CD4-positive, alpha-beta T cell (primary cell): ENCODE measurements around the gene SUPT4H1. TPM values are rescaled to one million over a fixed set of nuclear protein-coding genes. Genes with fewer than 3 reads are reported as not detected.

Experiments used
- ATAC-seq: fragments of 200-7000 bp; cut with Tn5 transposase; one replicate; pipeline ENCODE4 v1.10.0; 2022; ENCODE audit warnings: mild to moderate bottlenecking; ENCODE audit not compliant: poor library complexity
- CTCF ChIA-PET: fragments of 350-600 bp; sonication (Branson Sonifier 250); formaldehyde crosslinking; loops from one replicate; lab custom pipeline; 2021; ENCODE audit warnings: antibody characterized with exemption, inconsistent platforms; lab: Charles Lee
- POLR2A ChIA-PET: fragments of 350-600 bp; sonication (Branson Sonifier 250); formaldehyde crosslinking; loops from one replicate; lab custom pipeline; 2021; ENCODE audit warnings: antibody characterized with exemption, inconsistent platforms; lab: Charles Lee
- DNase-seq, 14 experiments: peaks; one replicate each; pipeline ENCODE4 v3.0.0-alpha.2; 2013 to 2020; ENCODE audit warnings: mixed read lengths in 2 of 14
- H3K27ac ChIP-seq, 2 donors: one replicate each; pipeline versions ENCODE4 v1.5.1 to v1.7.0; 2013; ENCODE audit warnings: low read length in 2 of 2, low read depth in 1 of 2, mild to moderate bottlenecking in 1 of 2
- H3K27me3 ChIP-seq, 2 experiments: 1 replicate in 1 of 2; 2 replicates in 1 of 2; pipeline versions ENCODE4 v1.6.1 to v1.7.0; 2013; ENCODE audit warnings: low read length in 2 of 2, control low read depth in 1 of 2, mild to moderate bottlenecking in 1 of 2, moderate library complexity in 1 of 2; ENCODE audit not compliant: insufficient read depth in 2 of 2, control insufficient read depth in 1 of 2
- H3K36me3 ChIP-seq: one replicate; pipeline ENCODE4 v1.6.1; 2013; ENCODE audit warnings: low read length, control low read depth; ENCODE audit not compliant: insufficient read depth
- H3K4me1 ChIP-seq: one replicate; pipeline ENCODE4 v1.6.1; 2013; ENCODE audit warnings: low read length, control low read depth; ENCODE audit not compliant: insufficient read depth
- H3K4me3 ChIP-seq: one replicate; pipeline ENCODE4 v1.5.1; 2013; ENCODE audit warnings: mild to moderate bottlenecking, low read length, moderate library complexity
- H3K9me3 ChIP-seq, 2 experiments: 1 replicate in 1 of 2; 2 replicates in 1 of 2; pipeline versions ENCODE4 v1.6.1 to v1.7.0; 2013; ENCODE audit warnings: low read length in 2 of 2, mild to moderate bottlenecking in 2 of 2, control low read depth in 1 of 2, moderate library complexity in 1 of 2; ENCODE audit not compliant: control insufficient read depth in 1 of 2, insufficient read depth in 1 of 2
- H3K27ac Mint-ChIP-seq: one replicate; pipeline ENCODE4 v1.8.0; 2020; ENCODE audit warnings: mixed read lengths
- H3K27me3 Mint-ChIP-seq: one replicate; pipeline ENCODE4 v1.8.0; 2021; ENCODE audit warnings: mixed read lengths
- H3K36me3 Mint-ChIP-seq: one replicate; pipeline ENCODE4 v1.8.0; 2021; ENCODE audit warnings: low read depth, mixed read lengths
- H3K4me1 Mint-ChIP-seq: one replicate; pipeline ENCODE4 v1.8.0; 2021; ENCODE audit warnings: low read depth, mixed read lengths
- H3K4me3 Mint-ChIP-seq: one replicate; pipeline ENCODE4 v1.8.0; 2020; ENCODE audit warnings: mild to moderate bottlenecking, mixed read lengths
- H3K9me3 Mint-ChIP-seq: one replicate; pipeline ENCODE4 v1.8.0; 2020; ENCODE audit warnings: mixed read lengths
- CTCF ChIP-seq: fragments of 200-600 bp; IDR thresholded peaks from one replicate; pipeline ENCODE4 v1.8.0; 2022; ENCODE audit warnings: antibody characterized with exemption, mild to moderate bottlenecking
- intact Hi-C, 2 experiments: fragments of 100-400 bp; cut with DNase I in 1 of 2; cut with micrococcal nuclease in 1 of 2; formaldehyde crosslinking; loops; one replicate each; pipeline versions ENCODE4 v1.15.1 to v1.9.0; 2023 to 2025; cut with DNase I, micrococcal nuclease
- total RNA-seq, 174 experiments: library from RNA in 2 of 174; stranded (reverse) in 2 of 174; gene quantifications; one replicate each; pipeline ENCODE4 v1.2.3 and lab custom pipeline; 2021 to 2026

The SUPT4H1 gene
- total RNA-seq, 2 experiments from 2014 or later: 46.5 to 47.0 TPM

GRCh38 chr17:58324409-58325288 is 27.4 kb downstream of the SUPT4H1 start:
- Histone ChIP-seq H3K9me3 (no peaks in the 10 kb centered on the region), H3K36me3 (peaks cover 11% of the 10 kb centered on the region), H3K4me1 (peaks cover 52% of the 10 kb centered on the region), H3K27ac (no peak overlapping the region), H3K4me3 (no peak overlapping the region), H3K27me3 (no peaks in the 10 kb centered on the region)
- H3K27me3 Mint-ChIP-seq: no peaks in the 10 kb centered on the region
- no peak for TF ChIP-seq CTCF
- H3K4me1 Mint-ChIP-seq: peaks cover 38% of the 10 kb centered on the region
- H3K4me3 Mint-ChIP-seq: no peak overlapping the region
- no peaks in the 10 kb centered on the region for H3K9me3 Mint-ChIP-seq
- DNase-seq (no peak), ATAC-seq (no peak)
- no peak overlapping the region for H3K27ac Mint-ChIP-seq
- ChIA-PET CTCF (interaction anchor here (1.2 to 4.1 kb wide), 3 partner anchors 7 to 20 kb away, joined by 4 to 54 read pairs (median 9); no protein-coding TSS in a partner anchor), POLR2A (interaction anchor here (1.8 to 22.3 kb wide), 5 partner anchors 7 to 163 kb away, joined by 6 to 1359 read pairs (median 92); partner anchors contain the start of genes HSF5, RNF43 and SUPT4H1)
- intact Hi-C loops: no loop called here
- peaks cover 17% of the 10 kb centered on the region for H3K36me3 Mint-ChIP-seq

GRCh38 chr17:58324056-58324408 is 28.0 kb downstream of the SUPT4H1 start:
- intact Hi-C loops: no loop called here
- H3K4me3 ChIP-seq: no peak overlapping the region
- no peaks in the 10 kb centered on the region for H3K9me3 ChIP-seq
- H3K36me3 Mint-ChIP-seq: peaks cover 11% of the 10 kb centered on the region
- H3K27ac Mint-ChIP-seq: no peak overlapping the region
- H3K4me3 Mint-ChIP-seq: no peak overlapping the region
- DNase-seq (no peak), ATAC-seq (no peak)
- POLR2A ChIA-PET: interaction anchor here (8.7 to 22.3 kb wide), 2 partner anchors 15 to 29 kb away, joined by 157 to 1359 read pairs; partner anchors contain the start of gene SUPT4H1
- no peaks in the 10 kb centered on the region for H3K27me3 Mint-ChIP-seq
- peaks cover 9% of the 10 kb centered on the region for H3K36me3 ChIP-seq
- H3K27me3 ChIP-seq: no peaks in the 10 kb centered on the region
- peaks cover 32% of the 10 kb centered on the region for H3K4me1 Mint-ChIP-seq
- H3K27ac ChIP-seq: no peak overlapping the region
- peaks cover 46% of the 10 kb centered on the region for H3K4me1 ChIP-seq
- no peak for TF ChIP-seq CTCF
- no peaks in the 10 kb centered on the region for H3K9me3 Mint-ChIP-seq
- CTCF ChIA-PET: interaction anchor here (1.2 kb wide), 1 partner anchor 21 kb away, joined by 4 read pairs; no protein-coding TSS in a partner anchor

- H3K36me3 ChIP-seq: peaks cover 9% of the 10 kb centered on the region
- ChIA-PET POLR2A (interaction anchor here (1.0 to 22.3 kb wide), 4 partner anchors 16 to 308 kb away, joined by 3 to 1359 read pairs (median 80); partner anchors contain the start of genes RNF43 and SUPT4H1), CTCF (interaction anchor here (0.9 to 1.4 kb wide), 3 partner anchors 19 to 94 kb away, joined by 4 read pairs; partner anchors contain the start of gene RNF43)
- Mint-ChIP-seq H3K4me1 (peaks cover 28% of the 10 kb centered on the region), H3K27me3 (no peaks in the 10 kb centered on the region), H3K9me3 (no peaks in the 10 kb centered on the region), H3K36me3 (peaks cover 7% of the 10 kb centered on the region), H3K4me3 (no peak overlapping the region), H3K27ac (no peak overlapping the region)
- peaks cover 44% of the 10 kb centered on the region for H3K4me1 ChIP-seq
- intact Hi-C loops: no loop called here
- TF ChIP-seq CTCF: no peak
- ATAC-seq (no peak), DNase-seq (no peak)
- no peak overlapping the region for H3K27ac ChIP-seq
- no peaks in the 10 kb centered on the region for H3K27me3 ChIP-seq
- H3K9me3 ChIP-seq: no peaks in the 10 kb centered on the region
- H3K4me3 ChIP-seq: no peak overlapping the region
Observed at GRCh38 chr17:58323366-58324055, 28.5 kb downstream of the SUPT4H1 start.
